CD4-positive, alpha-beta T cell treated with Interleukin-15 for 4 hours (primary cell): ENCODE results near the gene IGSF8.

Source experiments
- DNase-seq: peaks from one replicate; pipeline ENCODE4 v3.0.0-alpha.2; 2020; ENCODE audit warnings: low spot score

The IGSF8 gene

GRCh38 chr1:160085686-160086455 lies 12.5 kb downstream of the IGSF8 start:
- DNase-seq = peak; percentile 72

- no peak for DNase-seq
These were observed 13.6 kb downstream of the IGSF8 start for GRCh38 chr1:160084771-160085321.

- peak; percentile 78 for DNase-seq
These were observed 14.2 kb downstream of the IGSF8 start for GRCh38 chr1:160083968-160084770.

GRCh38 chr1:160082926-160083325 lies 15.5 kb downstream of the IGSF8 start:
- no peak for DNase-seq

GRCh38 chr1:160082487-160082886 lies 15.9 kb downstream of the IGSF8 start:
- DNase-seq = no peak

GRCh38 chr1:160081261-160081936 lies 17.0 kb downstream of the IGSF8 start, which contains the start of gene KCNJ9:
Gene KCNJ9, plus strand, starts transcription at chr1:160081538. Its CDS starts 2,493 bp downstream, at chr1:160084031.
- DNase-seq = no peak

GRCh38 chr1:160080381-160081100 lies 17.9 kb downstream of the IGSF8 start:
- DNase-seq = no peak

- DNase-seq = no peak
These were observed 19.0 kb downstream of the IGSF8 start for GRCh38 chr1:160079448-160079847.

GRCh38 chr1:160078512-160079195 lies 19.8 kb downstream of the IGSF8 start:
- peak; percentile 57 for DNase-seq

GRCh38 chr1:160077486-160077885 lies 20.9 kb downstream of the IGSF8 start:
- no peak for DNase-seq

GRCh38 chr1:160076295-160076694 lies 22.1 kb downstream of the IGSF8 start:
- no peak for DNase-seq

- no peak for DNase-seq
These were observed 22.6 kb downstream of the IGSF8 start for GRCh38 chr1:160075836-160076235.

GRCh38 chr1:160074865-160075264 lies 23.6 kb downstream of the IGSF8 start:
- no peak for DNase-seq

GRCh38 chr1:160071289-160071688 lies 27.1 kb downstream of the IGSF8 start:
- DNase-seq = no peak

- peak; percentile 59 for DNase-seq
These were observed 27.9 kb downstream of the IGSF8 start for GRCh38 chr1:160070243-160071163.

- DNase-seq = no peak
These were observed 28.8 kb downstream of the IGSF8 start, which contains the start of gene KCNJ10 for GRCh38 chr1:160069460-160070231. Gene KCNJ10, minus strand, starts transcription at chr1:160070160. Its CDS starts 27,628 bp downstream, at chr1:160042532.

- DNase-seq = no peak
These were observed 30.2 kb downstream of the IGSF8 start for GRCh38 chr1:160068225-160068624.

GRCh38 chr1:160066829-160067745 lies 31.3 kb downstream of the IGSF8 start:
- no peak for DNase-seq
